D721Med (cell line): ENCODE measurements around the gene GNB5.

ENCODE experiments used
- DNase-seq: peaks from one replicate; pipeline ENCODE4 v3.0.0; 2011; ENCODE audit warnings: low spot score; ENCODE audit not compliant: insufficient read length
- FAIRE-seq: peaks from 2 replicates; lab custom pipeline; 2011; peaks lifted over from hg19 to GRCh38; lab: Jason Lieb, UNC
- TF ChIP-seq, protein P1 (sequence below): IDR thresholded peaks from 2 replicates; pipeline ENCODE4 v1.5.1; 2012; ENCODE audit warnings: mild to moderate bottlenecking, control low read depth; ENCODE audit not compliant: insufficient read depth; ENCODE audit errors: missing control alignments

GNB5 gene

DNA sequence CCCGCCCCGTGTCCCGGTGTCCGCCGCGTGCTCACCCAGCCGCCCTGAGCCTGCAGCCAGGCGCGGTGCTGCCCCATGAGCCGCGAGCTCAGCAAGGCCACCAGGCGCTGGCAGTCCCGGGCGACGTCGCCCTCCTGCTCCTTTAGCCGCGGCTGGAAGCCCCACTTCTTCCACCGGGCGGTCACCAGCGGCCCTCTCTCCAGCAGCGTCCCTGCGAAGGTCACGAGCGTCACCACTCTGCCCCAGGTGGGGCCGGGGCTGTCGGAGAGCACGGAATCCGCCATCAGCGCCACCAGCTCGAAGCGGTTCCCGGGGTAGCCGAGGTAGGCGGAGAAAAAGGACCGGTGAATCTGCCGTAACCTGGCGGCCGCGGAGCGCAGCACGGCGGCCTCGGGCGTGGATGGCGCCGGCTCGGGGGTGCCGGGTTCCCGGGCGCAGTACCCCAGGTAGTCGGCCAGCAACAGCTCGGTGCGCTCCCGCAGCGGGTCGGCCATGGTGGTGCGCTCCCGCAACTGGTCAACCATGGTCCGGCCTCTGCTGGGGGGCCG is 78.9 kb downstream of the GNB5 start:
- FAIRE-seq: no peak

DNA sequence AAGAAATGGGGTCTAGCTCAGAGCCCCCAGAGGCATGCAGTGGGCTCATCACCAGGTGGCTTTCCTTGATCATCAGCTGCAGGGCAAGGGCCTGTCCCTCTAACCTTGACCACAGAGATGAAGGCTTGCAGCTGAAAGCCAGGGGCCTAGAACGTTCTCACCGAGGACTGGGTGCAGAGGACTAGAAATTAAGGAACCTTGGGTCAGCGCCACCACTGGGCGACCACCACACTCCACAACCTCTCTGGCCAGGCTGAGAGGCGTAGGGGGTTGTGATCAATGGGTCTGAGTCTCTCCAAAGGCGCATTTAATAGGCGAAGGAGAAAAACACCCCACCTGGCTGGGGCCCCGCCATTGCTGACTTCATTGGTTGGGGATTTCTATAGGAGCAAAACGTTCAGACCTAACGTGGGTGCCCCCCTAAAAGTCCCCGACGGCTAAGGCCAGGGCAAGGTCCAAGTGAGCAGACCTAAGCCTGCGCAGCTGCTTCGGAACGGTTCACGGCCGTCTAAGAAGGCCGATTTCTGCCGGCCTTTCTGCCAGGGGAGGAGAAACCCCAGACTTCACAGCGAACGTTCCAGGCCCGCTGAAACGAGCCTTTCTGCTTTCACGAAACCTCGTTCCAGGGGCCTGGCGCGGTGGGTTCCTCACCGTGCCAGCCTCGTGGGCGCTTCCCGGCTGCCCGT is 79.5 kb downstream of the GNB5 start:
- TF ChIP-seq, protein P1, sequence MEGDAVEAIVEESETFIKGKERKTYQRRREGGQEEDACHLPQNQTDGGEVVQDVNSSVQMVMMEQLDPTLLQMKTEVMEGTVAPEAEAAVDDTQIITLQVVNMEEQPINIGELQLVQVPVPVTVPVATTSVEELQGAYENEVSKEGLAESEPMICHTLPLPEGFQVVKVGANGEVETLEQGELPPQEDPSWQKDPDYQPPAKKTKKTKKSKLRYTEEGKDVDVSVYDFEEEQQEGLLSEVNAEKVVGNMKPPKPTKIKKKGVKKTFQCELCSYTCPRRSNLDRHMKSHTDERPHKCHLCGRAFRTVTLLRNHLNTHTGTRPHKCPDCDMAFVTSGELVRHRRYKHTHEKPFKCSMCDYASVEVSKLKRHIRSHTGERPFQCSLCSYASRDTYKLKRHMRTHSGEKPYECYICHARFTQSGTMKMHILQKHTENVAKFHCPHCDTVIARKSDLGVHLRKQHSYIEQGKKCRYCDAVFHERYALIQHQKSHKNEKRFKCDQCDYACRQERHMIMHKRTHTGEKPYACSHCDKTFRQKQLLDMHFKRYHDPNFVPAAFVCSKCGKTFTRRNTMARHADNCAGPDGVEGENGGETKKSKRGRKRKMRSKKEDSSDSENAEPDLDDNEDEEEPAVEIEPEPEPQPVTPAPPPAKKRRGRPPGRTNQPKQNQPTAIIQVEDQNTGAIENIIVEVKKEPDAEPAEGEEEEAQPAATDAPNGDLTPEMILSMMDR: no peak
- no peak for DNase-seq
- no peak for FAIRE-seq

More for the DNA sequence above, 78.9 kb downstream of the GNB5 start:
- TF ChIP-seq, protein P1: no peak
- DNase-seq: no peak

GRCh38 chr15:52109559-52110451 is 81.4 kb downstream of the GNB5 start:
- no peak for DNase-seq
- no peak for FAIRE-seq
- TF ChIP-seq, protein P1: no peak

DNA sequence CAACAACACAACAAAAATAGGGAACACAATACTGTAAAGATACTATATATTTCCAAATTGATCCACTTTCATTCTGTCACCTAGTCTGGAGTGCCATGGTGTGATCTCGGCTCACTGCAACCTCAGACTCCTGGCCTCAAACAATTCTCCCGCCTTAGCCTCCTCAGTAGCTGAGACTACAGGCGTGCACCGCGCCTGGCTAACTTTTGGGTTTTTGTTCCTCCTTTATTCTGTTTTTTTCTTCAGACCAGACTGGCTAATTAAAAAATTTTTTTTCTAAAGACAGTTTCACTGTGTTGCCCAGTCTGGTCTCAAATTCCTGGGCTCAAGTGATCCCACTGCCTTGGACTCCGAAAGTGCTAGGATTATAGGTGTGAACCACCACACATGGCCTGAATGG is 84.0 kb downstream of the GNB5 start:
- DNase-seq: no peak
- no peak for FAIRE-seq
- TF ChIP-seq, protein P1: no peak

- FAIRE-seq (no peak), DNase-seq (no peak)
- TF ChIP-seq, protein P1: no peak
Observed at GRCh38 chr15:52106641-52107040, 84.6 kb downstream of the GNB5 start.

GRCh38 chr15:52105846-52106245 is 85.3 kb downstream of the GNB5 start:
- FAIRE-seq (no peak), DNase-seq (no peak)
- TF ChIP-seq, protein P1: no peak
